ENCODE measurements around the gene GHSR.

The GHSR gene

GRCh38 chr3:172415323-172415722 is 32.9 kb downstream of the GHSR start:
- no peak for DNase-seq

DNA sequence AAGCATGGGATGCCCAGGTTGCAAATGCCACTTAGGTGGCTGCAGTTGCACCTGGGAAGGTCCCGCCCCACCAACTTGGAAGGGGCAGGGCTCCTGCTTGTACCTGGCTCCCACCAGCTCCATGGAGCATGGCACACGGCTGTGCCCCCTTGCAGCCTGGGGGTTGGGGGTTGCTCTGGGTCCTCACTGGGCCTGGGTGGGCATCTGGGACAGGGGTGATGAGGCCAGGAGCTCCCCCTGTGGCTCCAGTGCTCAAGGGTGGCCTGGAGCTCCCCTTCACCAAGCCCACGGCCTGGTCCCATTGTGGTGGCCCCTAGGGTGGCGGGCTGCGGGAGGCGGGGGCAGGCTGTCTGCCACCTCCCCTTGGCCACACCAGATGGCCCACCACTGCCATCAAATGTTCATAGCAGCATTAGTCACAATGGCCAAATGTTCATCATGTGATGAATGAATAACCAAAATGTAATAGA is 36.7 kb downstream of the GHSR start:
- DNase-seq = no peak

- DNase-seq = no peak
These were observed 37.4 kb downstream of the GHSR start for GRCh38 chr3:172410702-172411477.

- no peak for DNase-seq
These were observed 40.4 kb downstream of the GHSR start for GRCh38 chr3:172407872-172408271.

DNA sequence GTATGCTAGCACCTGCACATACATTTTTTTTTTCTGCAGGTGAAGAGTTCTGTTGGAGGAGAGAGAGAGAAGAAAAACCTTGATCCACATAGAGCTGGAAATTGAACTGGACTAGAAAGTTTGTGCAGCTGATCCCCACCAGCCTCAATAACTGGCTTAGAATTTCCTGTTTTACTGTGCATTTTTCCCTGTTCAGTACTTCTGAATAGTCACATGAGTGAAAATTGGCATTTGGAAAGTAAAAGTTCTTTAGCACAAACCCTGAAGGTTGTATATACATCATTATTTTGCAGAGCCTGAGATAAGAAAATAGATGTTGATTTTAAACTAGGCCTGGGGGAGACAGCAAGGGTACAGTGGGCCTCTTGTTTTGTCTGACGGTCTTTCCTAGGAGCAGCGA is 42.3 kb downstream of the GHSR start:
- DNase-seq = no peak

- DNase-seq = no peak
These were observed 43.9 kb downstream of the GHSR start for GRCh38 chr3:172404237-172404962.

DNA sequence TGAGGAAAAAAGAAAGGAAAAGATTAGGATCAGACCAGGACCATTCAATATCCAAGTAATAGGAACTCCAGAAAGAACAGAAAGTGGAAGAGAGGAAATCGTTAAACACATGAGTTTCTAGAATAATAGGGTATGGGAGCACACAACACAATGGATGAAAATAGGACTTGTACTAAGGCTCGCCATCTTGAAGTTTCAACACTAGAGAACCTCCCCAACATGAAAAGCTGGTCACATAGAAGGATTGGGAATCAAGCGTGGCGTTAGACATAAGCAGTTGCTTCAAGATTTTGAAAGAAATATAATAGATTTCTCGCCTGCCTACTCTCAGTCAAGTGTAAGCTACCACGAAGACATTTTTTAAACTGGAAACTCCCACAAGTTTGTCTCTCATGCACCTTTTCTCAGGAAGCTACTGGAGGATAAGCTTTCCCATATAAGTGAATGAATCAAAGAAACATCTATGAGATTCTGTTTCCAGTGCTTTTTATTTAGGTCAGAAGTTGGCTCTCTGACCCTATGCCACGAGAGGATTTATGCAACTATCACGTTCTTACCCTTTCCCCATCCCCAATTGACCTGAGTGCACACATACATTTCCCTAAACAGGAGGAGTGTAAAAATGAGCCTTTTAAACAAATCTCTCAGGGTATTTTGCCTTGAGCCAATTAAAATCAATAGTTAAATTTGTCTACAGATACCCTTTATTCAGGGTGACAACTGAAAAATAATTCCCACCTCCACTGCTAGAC is 45.2 kb downstream of the GHSR start:
- no peak for DNase-seq

DNA sequence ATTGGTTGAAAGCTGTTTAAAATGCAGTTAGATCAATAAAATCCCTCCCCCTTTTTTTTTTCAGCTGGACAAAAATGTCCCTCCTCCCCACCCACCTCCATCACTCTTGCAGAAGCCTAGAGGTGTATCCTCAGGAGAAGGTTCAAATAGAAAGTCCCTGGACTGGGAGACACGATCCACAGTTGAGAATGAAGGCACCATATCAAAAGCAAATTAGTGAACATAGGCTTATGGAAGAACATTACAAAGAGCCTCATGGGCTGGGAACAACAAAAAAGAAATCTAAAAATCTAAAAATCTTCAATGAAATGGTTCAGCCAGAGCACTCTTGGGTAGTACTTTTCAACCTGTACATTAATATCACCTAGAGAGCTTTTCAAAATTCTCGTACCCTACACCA is 46.2 kb downstream of the GHSR start:
- no peak for DNase-seq

GRCh38 chr3:172398484-172398883 is 49.8 kb downstream of the GHSR start:
- DNase-seq = no peak

- no peak for DNase-seq
These were observed 50.4 kb downstream of the GHSR start for GRCh38 chr3:172397716-172398405.

DNA sequence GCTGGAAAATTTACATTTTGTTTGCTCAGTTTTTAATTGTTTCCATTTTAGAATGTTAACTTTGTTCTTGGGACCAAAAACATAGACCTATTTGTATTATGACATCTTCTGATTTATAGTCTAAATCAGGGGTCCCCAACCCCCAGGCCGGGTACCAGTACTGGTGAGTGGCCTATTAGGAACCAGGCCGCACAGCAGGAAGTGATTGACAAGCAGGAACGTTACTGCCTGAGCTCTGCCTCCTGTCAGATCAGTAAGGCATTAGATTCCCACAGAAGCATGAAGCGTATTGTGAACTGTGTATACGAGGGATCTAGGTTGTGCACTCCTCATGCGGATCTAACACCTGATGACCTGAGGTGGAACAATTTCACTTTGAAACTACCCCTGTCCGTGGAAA is 51.9 kb downstream of the GHSR start:
- DNase-seq = no peak

- DNase-seq = no peak
These were observed 53.6 kb downstream of the GHSR start for GRCh38 chr3:172394692-172395091.

Data from CD4-positive, alpha-beta T cell treated with Interleukin-17A for 4 hours (primary cell).